GM19324 (cell line): Measurements from ENCODE around the gene CD93.

Experiments
- ATAC-seq: cut with Tn5 transposase; IDR thresholded peaks from one replicate; pipeline ENCODE4 v1.9.1; 2021; ENCODE audit warnings: mild to moderate bottlenecking, moderate library complexity; ENCODE audit not compliant: unreplicated experiment, low FRiP score

CD93 gene

GRCh38 chr20:23100720-23101107 lies 14.6 kb upstream of the CD93 start:
- ATAC-seq: no peak

GRCh38 chr20:23099791-23100719 lies 13.9 kb upstream of the CD93 start:
- no peak for ATAC-seq

- ATAC-seq: no peak
Measured at GRCh38 chr20:23097636-23098580, 11.8 kb upstream of the CD93 start.

GRCh38 chr20:23096986-23097520 lies 10.9 kb upstream of the CD93 start:
- ATAC-seq: no peak

GRCh38 chr20:23096097-23096496 lies 10.0 kb upstream of the CD93 start:
- no peak for ATAC-seq

GRCh38 chr20:23095499-23095898 lies 9.4 kb upstream of the CD93 start:
- no peak for ATAC-seq

- ATAC-seq: no peak
Measured at GRCh38 chr20:23094927-23095326, 8.8 kb upstream of the CD93 start.

- ATAC-seq: no peak
Measured at GRCh38 chr20:23094213-23094896, 8.2 kb upstream of the CD93 start.

- ATAC-seq: no peak
Measured at GRCh38 chr20:23093613-23094012, 7.5 kb upstream of the CD93 start.

GRCh38 chr20:23092861-23093495 lies 6.9 kb upstream of the CD93 start:
- ATAC-seq: no peak

GRCh38 chr20:23092384-23092756 lies 6.2 kb upstream of the CD93 start:
- ATAC-seq: no peak

GRCh38 chr20:23091721-23092383 lies 5.7 kb upstream of the CD93 start:
- no peak for ATAC-seq

- no peak for ATAC-seq
Measured at GRCh38 chr20:23090878-23091277, 4.8 kb upstream of the CD93 start.

- no peak for ATAC-seq
Measured at GRCh38 chr20:23090147-23090546, 4.0 kb upstream of the CD93 start.

GRCh38 chr20:23088866-23089265 lies 2.7 kb upstream of the CD93 start:
- ATAC-seq: no peak

- no peak for ATAC-seq
Measured at GRCh38 chr20:23087587-23088251, 1.6 kb upstream of the CD93 start.

- ATAC-seq: no peak
Measured at GRCh38 chr20:23086931-23087411, 847 bp upstream of the CD93 start.

- no peak for ATAC-seq
Measured at GRCh38 chr20:23085436-23086055, 578 bp downstream of the CD93 start.
